ENCODE measurements around the gene CDH4. TPM values are rescaled to one million over a fixed set of nuclear protein-coding genes. Genes with fewer than 3 reads are reported as not detected.

CDH4 gene
- polyA plus RNA-seq, 1 donor (not counting 4 experiments of a cell fraction or from before 2014, with no cell fraction given): 2.2 TPM

DNA sequence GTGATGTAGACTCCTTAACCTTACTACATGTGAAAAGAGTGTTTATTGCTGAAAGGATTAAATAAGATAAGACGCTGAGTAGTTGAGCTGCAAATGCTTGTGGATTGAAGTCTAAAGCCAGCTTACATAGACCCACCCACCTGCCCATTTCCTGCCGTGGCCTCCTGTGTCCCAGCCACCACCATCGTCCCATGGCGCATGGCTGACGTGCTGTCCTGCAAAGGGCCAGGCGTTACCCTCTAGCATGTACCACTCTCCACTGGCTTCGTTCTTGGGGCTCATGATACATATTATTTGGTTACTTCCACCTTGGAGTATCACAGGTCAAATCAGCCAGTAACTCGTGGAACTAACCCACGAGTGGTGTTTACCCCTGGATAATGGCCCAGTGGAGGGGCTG lies 181.8 kb downstream of the CDH4 start:
- no peak for DNase-seq (ENCODE audit: low read depth, low spot score)
- H3K9ac ChIP-seq (ENCODE audit: control insufficient read depth, extremely low read depth, insufficient read depth, low read length): no peak overlapping the region
- peaks cover 31% of the 10 kb centered on the region for H3K4me1 ChIP-seq (ENCODE audit: control insufficient read depth, extremely low read depth, insufficient read depth, low read length)
- H4K20me1 ChIP-seq (ENCODE audit: control insufficient read depth, extremely low read depth, insufficient read depth, low read length): peaks cover 6% of the 10 kb centered on the region
- H3K9me3 ChIP-seq (ENCODE audit: control insufficient read depth, low read depth, low read length): no peaks in the 10 kb centered on the region
- no peaks in the 10 kb centered on the region for H3K27me3 ChIP-seq (ENCODE audit: control insufficient read depth, extremely low read depth, insufficient read depth, low read length)
- H3K4me2 ChIP-seq (ENCODE audit: control insufficient read depth, extremely low read depth, insufficient read depth, low read depth, low read length): no peak overlapping the region
- dilution Hi-C loops (cut with MboI; ENCODE audit: extremely low pct_ligation_motif_present, low sequenced_read_pairs): no loop called here
- TF ChIP-seq, protein P1, sequence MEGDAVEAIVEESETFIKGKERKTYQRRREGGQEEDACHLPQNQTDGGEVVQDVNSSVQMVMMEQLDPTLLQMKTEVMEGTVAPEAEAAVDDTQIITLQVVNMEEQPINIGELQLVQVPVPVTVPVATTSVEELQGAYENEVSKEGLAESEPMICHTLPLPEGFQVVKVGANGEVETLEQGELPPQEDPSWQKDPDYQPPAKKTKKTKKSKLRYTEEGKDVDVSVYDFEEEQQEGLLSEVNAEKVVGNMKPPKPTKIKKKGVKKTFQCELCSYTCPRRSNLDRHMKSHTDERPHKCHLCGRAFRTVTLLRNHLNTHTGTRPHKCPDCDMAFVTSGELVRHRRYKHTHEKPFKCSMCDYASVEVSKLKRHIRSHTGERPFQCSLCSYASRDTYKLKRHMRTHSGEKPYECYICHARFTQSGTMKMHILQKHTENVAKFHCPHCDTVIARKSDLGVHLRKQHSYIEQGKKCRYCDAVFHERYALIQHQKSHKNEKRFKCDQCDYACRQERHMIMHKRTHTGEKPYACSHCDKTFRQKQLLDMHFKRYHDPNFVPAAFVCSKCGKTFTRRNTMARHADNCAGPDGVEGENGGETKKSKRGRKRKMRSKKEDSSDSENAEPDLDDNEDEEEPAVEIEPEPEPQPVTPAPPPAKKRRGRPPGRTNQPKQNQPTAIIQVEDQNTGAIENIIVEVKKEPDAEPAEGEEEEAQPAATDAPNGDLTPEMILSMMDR (optimal IDR thresholded peaks at IDR 0.05 in 1 of 3, IDR thresholded peaks at IDR 0.05 in 1 of 3, conservative IDR thresholded peaks at IDR 0.05 in 1 of 3; ENCODE audit: extremely low read depth in 1 of 3, insufficient read depth in 2 of 3, low read length in 3 of 3): no peak
- TF ChIP-seq EZH2 (IDR thresholded peaks at IDR 0.05; ENCODE audit: low read length): no peak
- H3K27ac ChIP-seq (ENCODE audit: control insufficient read depth, insufficient read depth, low read length): no peak overlapping the region
- H3K9me1 ChIP-seq (ENCODE audit: control insufficient read depth, extremely low read depth, insufficient read depth, low read length): peaks cover 3% of the 10 kb centered on the region
- H3K36me3 ChIP-seq (ENCODE audit: control insufficient read depth in 2 of 2, extremely low read depth in 1 of 2, insufficient read depth in 2 of 2, low read length in 2 of 2): no peaks in the 10 kb centered on the region
- no peaks in the 10 kb centered on the region for H3K79me2 ChIP-seq (ENCODE audit: control insufficient read depth, insufficient read depth, low read length)
- no peak for FAIRE-seq
- no peak overlapping the region for H2AFZ ChIP-seq (ENCODE audit: control insufficient read depth, low read length)
- no peak overlapping the region for H3K4me3 ChIP-seq (ENCODE audit: control insufficient read depth in 2 of 3, extremely low read depth in 1 of 3, insufficient read depth in 2 of 3, low read depth in 1 of 3, low read length in 3 of 3)

DNA sequence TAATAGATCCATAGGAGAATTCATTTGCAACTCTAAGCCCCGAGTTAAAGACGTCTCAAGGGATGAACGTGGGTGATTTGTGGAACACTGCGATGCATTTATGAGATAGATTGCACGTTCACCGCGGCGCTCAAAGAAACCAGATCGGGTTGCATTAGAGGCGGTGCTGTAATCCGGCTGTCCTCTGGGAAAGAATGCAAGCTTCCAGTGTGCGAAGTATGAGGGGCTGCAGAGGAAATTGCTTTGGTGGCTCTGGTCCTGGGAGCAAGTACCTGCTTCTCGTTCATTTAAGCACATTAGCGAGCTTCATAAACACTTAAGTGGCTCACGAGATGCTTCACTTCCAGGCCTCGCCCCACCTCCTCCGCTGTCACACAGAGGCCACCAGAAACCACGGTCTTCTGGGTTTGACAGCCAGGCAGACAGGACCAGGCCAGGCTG lies 182.3 kb downstream of the CDH4 start:
- Histone ChIP-seq H3K9ac (ENCODE audit: control insufficient read depth, extremely low read depth, insufficient read depth, low read length) (no peak overlapping the region), H3K9me3 (ENCODE audit: control insufficient read depth, low read depth, low read length) (no peaks in the 10 kb centered on the region), H3K4me2 (ENCODE audit: control insufficient read depth, extremely low read depth, insufficient read depth, low read depth, low read length) (no peak overlapping the region), H4K20me1 (ENCODE audit: control insufficient read depth, extremely low read depth, insufficient read depth, low read length) (peaks cover 6% of the 10 kb centered on the region), H3K27ac (ENCODE audit: control insufficient read depth, insufficient read depth, low read length) (no peak overlapping the region), H3K79me2 (ENCODE audit: control insufficient read depth, insufficient read depth, low read length) (no peaks in the 10 kb centered on the region), H3K4me3 (ENCODE audit: control insufficient read depth in 2 of 3, extremely low read depth in 1 of 3, insufficient read depth in 2 of 3, low read depth in 1 of 3, low read length in 3 of 3) (no peak overlapping the region), H3K36me3 (ENCODE audit: control insufficient read depth in 2 of 2, extremely low read depth in 1 of 2, insufficient read depth in 2 of 2, low read length in 2 of 2) (no peaks in the 10 kb centered on the region), H3K4me1 (ENCODE audit: control insufficient read depth, extremely low read depth, insufficient read depth, low read length) (peaks cover 37% of the 10 kb centered on the region), H3K9me1 (ENCODE audit: control insufficient read depth, extremely low read depth, insufficient read depth, low read length) (peaks cover 3% of the 10 kb centered on the region), H2AFZ (ENCODE audit: control insufficient read depth, low read length) (no peak overlapping the region), H3K27me3 (ENCODE audit: control insufficient read depth, extremely low read depth, insufficient read depth, low read length) (no peaks in the 10 kb centered on the region)
- dilution Hi-C loops (cut with MboI; ENCODE audit: extremely low pct_ligation_motif_present, low sequenced_read_pairs): no loop called here
- TF ChIP-seq, protein P1 (optimal IDR thresholded peaks at IDR 0.05 in 1 of 3, IDR thresholded peaks at IDR 0.05 in 1 of 3, conservative IDR thresholded peaks at IDR 0.05 in 1 of 3; ENCODE audit: extremely low read depth in 1 of 3, insufficient read depth in 2 of 3, low read length in 3 of 3): no peak
- TF ChIP-seq EZH2 (IDR thresholded peaks at IDR 0.05; ENCODE audit: low read length): no peak
- DNase-seq (ENCODE audit: low read depth, low spot score) (no peak), FAIRE-seq (no peak)

Data from keratinocyte (primary cell).